Fibroblast of the aortic adventitia (primary cell): Measurements from ENCODE around the gene APOC1. TPM values are rescaled to one million over a fixed set of nuclear protein-coding genes. Genes with fewer than 3 reads are reported as not detected.
"Not testable (repeated sequence)": the region's sequence is repeated elsewhere in the genome, so short reads cannot be mapped to it uniquely, and the experiment has no call there.

Experiments used
- DNase-seq: peaks from one replicate; pipeline ENCODE4 v3.0.0-alpha.2; 2010; ENCODE audit warnings: low read depth
- H3K4me3 ChIP-seq: 2 replicates; pipeline ENCODE4 v1.5.1; 2011; ENCODE audit warnings: low read depth, mild to moderate bottlenecking, control low read depth, low read length, moderate library complexity
- total RNA-seq: library from RNA; depleted of rRNA; stranded (reverse); fragments of >200 nt; gene quantifications from 2 replicates; pipeline ENCODE4 v1.2.3, GENCODE V29; 2012; ENCODE audit warnings: low replicate concordance
- TF ChIP-seq, protein P1 (sequence below): IDR thresholded peaks from 2 replicates; pipeline ENCODE4 v1.5.1; 2011; ENCODE audit warnings: mild to moderate bottlenecking, low read length, control low read depth, inconsistent platforms; ENCODE audit not compliant: insufficient read depth

APOC1 gene
- total RNA-seq, 1 donor, result 1.7 TPM

DNA sequence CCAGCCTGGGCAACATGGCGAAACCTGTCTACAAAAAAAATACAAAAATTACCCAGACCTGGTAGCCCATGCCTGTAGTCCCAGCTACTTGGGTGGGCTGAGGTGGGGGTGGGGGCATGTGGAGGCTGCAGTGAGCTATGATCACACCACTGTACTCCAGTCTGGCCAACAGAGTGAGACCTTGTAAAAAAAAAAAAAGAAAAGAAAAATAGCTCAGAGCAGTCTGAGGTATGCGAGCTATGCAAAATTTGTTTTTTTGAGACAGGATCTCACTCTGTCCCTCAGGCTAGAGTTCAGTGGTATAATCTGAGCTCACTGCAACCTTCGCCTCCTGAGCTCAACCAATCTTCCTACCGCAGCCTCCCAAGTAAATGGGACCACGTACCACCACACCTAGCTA, 30.5 kb upstream of the APOC1 start:
- no peak overlapping the region for H3K4me3 ChIP-seq
- no peak for DNase-seq
- TF ChIP-seq, protein P1, sequence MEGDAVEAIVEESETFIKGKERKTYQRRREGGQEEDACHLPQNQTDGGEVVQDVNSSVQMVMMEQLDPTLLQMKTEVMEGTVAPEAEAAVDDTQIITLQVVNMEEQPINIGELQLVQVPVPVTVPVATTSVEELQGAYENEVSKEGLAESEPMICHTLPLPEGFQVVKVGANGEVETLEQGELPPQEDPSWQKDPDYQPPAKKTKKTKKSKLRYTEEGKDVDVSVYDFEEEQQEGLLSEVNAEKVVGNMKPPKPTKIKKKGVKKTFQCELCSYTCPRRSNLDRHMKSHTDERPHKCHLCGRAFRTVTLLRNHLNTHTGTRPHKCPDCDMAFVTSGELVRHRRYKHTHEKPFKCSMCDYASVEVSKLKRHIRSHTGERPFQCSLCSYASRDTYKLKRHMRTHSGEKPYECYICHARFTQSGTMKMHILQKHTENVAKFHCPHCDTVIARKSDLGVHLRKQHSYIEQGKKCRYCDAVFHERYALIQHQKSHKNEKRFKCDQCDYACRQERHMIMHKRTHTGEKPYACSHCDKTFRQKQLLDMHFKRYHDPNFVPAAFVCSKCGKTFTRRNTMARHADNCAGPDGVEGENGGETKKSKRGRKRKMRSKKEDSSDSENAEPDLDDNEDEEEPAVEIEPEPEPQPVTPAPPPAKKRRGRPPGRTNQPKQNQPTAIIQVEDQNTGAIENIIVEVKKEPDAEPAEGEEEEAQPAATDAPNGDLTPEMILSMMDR, result no peak

DNA sequence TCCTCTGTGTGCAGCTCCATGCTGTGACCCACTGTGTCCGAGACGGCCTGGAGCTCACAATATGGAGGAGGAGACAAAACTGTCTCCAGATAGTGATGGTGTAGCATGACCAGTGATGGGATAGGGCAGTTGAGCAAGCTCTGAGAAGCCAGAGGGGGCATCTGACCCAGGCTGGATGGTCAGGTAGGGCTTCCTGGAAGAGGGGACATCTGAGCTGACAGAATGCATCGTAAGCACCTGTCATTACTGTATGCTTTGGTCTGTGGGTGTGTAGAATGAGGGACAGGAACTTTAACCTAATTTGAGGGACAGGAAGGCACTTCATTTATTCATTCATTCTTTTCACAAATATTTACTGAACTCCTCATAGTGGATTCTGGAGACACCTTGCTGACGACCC, 29.8 kb upstream of the APOC1 start:
- no peak overlapping the region for H3K4me3 ChIP-seq
- TF ChIP-seq, protein P1, result no peak
- DNase-seq, result no peak

DNA sequence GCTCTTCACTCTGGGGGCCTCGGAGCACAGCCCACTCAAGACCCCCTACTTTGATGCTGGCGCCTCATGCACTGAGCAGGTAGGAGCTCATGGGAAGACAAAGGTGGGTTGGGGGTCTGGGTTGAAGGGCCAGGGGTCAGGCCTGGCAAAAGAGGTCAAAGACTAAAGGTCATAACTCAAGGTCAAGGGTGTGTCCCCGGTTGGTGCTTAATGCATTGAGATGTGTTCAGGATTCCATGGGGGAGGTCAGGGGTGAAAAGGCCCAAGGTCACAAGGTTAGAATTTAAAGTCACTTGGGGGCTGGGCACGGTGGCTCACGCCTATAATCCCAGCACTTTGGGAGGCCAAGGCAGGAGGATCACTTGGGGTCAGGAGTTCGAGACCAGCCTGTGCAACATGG, 28.3 kb upstream of the APOC1 start:
- no peak for DNase-seq
- TF ChIP-seq, protein P1, result no peak

DNA sequence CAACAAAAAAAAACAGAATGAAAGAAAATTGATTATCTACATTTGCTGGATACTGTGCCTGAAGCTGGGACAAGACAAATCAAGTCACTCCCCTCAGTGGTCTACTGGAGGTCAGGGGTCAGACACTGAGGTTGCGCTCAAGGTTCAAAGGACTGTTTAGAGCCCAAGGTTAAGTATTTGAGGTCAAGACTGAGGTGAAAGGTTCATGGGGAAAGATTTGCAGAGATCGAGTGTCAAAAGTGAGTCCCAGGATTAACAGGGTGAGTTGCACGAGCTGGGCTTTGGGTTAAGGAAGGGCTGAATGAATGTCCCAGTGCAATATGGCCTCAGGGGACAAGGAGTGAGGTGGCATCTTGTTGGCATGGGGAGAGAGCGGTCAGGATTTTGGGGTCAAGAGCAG, 26.8 kb upstream of the APOC1 start:
- no peak for DNase-seq
- H3K4me3 ChIP-seq, result no peak overlapping the region
- TF ChIP-seq, protein P1, result no peak

More for the DNA sequence above, 28.3 kb upstream of the APOC1 start:
- no peak overlapping the region for H3K4me3 ChIP-seq

DNA sequence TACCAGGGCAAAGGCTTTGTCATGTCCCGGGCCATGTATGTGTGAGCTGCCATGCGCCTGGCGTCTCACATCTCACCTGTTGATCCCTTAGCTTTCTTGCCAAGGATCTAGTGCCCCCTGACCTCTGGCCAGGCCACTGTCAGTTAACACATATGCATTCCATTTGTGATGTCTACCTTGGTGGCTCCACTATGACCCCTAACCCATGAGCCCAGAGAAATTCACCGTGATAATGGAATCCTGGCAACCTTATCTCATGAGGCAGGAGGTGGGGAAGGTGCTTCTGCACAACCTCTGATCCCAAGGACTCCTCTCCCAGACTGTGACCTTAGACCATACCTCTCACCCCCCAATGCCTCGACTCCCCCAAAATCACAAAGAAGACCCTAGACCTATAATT, 26.1 kb upstream of the APOC1 start:
- not testable (repeated sequence) for H3K4me3 ChIP-seq, DNase-seq

DNA sequence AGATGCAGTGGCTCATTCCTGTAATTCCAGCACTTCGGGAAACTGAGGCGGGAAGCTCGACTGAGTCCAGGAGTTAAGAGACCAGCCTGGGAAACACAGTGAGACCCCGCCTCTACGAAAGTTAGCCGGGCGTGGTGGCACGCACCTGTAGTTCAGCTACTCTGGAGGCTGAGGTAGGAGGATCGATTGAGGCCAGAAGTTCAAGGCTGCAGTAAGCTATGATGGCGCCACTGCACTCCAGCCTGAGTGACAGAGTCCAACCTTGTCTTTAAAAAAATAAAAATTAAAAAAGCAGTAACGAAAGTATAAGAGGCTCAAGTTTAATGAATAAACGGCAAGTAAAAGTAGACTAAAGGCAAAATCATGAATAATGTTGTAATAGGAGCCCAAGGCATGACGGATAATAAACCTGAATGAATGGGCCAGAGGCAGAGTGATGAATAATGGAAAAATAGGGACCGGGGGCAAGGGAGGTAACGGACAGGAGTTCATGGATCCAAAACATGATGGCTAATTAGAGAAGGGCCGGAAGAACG, 24.5 kb upstream of the APOC1 start:
- no peak for DNase-seq
- peak overlapping the region; percentile 71 for H3K4me3 ChIP-seq
- TF ChIP-seq, protein P1, result no peak

DNA sequence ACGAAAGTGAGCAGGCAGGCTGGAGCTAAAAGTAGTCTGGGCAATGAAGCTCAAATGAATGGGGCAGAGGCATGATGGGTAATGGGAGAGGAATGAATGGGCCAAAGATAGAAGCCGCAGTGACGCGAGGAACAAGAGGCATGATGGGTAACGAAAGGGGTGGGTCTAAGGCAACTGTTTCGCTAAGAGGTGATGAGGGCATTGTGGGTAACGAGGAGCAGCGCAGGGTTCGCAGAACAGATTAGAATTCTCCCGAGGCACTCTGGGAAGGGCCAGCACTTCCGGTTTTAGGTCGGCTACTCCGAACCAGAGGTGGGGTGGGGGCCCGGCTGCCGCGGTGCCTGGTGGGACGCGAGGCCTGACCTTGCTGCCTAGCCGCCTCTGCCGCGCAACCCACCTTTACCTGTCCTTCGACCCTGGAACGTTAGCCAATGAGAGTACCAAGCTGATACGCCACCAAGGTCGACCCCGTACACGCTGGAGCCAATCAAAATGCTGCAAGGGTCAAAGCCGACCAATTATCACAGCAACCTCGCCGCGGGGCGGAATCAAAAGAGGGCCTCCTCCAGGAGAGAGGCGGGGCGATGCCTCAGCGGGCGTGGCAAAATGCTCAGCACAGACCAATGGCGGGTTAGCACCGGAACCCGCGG, 23.9 kb upstream of the APOC1 start:
- TF ChIP-seq, protein P1, result no peak
- H3K4me3 ChIP-seq, result peak overlapping the region; percentile 71
- DNase-seq, result peak; percentile 100
